Cardiac muscle cell (in vitro differentiated cells and primary cell): Measurements from ENCODE around the gene SPINK4. TPM values are rescaled to one million over a fixed set of nuclear protein-coding genes. Genes with fewer than 3 reads are reported as not detected.

Experiments
- DNase-seq, 2 donors: peaks; one replicate each; pipeline versions ENCODE4 v3.0.0 to v3.0.0-alpha.2; 2010 to 2017; ENCODE audit warnings: low read depth in 1 of 2, low spot score in 1 of 2
- H3K27ac ChIP-seq: fragments of 200-600 bp; sonication (generic); 2 replicates; pipeline ENCODE4 v1.5.1; 2016
- H3K27me3 ChIP-seq: fragments of 200-600 bp; sonication (generic); 2 replicates; pipeline ENCODE4 v1.6.0; 2016; ENCODE audit warnings: control low read depth
- H3K36me3 ChIP-seq: fragments of 200-600 bp; sonication (generic); 2 replicates; pipeline ENCODE4 v1.5.1; 2016; ENCODE audit warnings: control low read depth
- H3K4me1 ChIP-seq: fragments of 200-600 bp; sonication (generic); 2 replicates; pipeline ENCODE4 v1.8.1; 2017; ENCODE audit warnings: low read depth, mild to moderate bottlenecking, mixed run types
- H3K4me3 ChIP-seq: fragments of 200-600 bp; sonication (generic); 2 replicates; pipeline ENCODE4 v1.5.1; 2016; ENCODE audit warnings: mild to moderate bottlenecking
- H3K9me3 ChIP-seq: fragments of 200-600 bp; sonication (generic); 2 replicates; pipeline ENCODE4 v1.5.1; 2017; ENCODE audit warnings: low read depth, mild to moderate bottlenecking, control low read depth
- polyA plus RNA-seq: library from polyadenylated mRNA; unstranded; fragments of >200 nt; fragmentation: Nextera tagmentation; extraction: Ambion mirVana; gene quantifications from 2 replicates; pipeline ENCODE4 v1.2.1, GENCODE V29; 2016
- total RNA-seq: library from RNA; depleted of rRNA; stranded (reverse); fragments of >200 nt; gene quantifications from 2 replicates; pipeline ENCODE4 v1.2.3, GENCODE V29; 2016
- TF ChIP-seq, protein P1 (sequence below): IDR thresholded peaks from 2 replicates; pipeline ENCODE4 v1.5.1; 2012; ENCODE audit warnings: low read depth, mild to moderate bottlenecking, low read length

SPINK4 gene
- total and polyA plus RNA-seq, 2 experiments from 2014 or later: 6.9 TPM; not detected in 1

DNA sequence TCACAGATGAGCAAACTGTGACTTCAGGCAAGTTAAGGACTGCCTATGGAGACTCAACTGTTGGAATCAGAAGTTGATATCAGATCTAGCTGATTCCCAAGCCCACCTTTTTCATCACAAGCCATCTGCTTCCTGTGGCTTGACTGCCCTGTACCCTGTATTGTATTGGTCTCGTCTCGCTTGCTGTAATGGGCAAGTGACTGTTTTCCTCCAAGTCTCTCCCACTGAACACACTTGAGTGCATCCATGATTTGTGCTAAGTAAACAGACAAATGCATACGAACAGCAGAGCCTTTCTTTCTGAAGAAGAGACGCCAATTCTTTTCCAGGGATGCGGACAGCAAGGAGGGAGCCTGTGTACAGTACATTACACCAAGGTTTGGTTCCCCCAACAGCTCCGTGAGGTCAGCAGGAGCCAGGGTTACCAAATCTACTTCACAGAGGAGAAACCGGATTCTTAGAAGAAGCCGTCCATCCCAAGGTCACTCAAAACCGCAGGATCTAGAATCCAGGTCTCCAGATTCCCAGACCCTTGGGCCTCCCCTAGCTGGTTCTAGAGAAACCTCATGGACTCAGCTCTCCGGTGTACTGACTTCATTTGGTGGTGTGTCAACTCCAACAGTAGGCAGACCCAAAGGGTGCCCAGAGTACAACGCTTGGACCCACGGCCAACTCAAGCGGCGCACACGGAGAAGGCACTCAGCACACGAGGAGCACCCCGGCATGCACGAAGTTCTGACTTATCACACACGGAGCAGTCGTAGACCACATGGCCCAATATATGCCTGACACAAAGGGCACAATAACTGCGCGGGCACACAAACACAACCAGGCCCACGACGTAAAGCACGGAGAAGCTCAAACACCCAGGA, 23.4 kb downstream of the SPINK4 start:
- peaks cover 49% of the 10 kb centered on the region for H3K36me3 ChIP-seq
- no peaks in the 10 kb centered on the region for H3K9me3 ChIP-seq
- no peaks in the 10 kb centered on the region for H3K27me3 ChIP-seq
- H3K4me1 ChIP-seq: no peaks in the 10 kb centered on the region
- TF ChIP-seq, protein P1, sequence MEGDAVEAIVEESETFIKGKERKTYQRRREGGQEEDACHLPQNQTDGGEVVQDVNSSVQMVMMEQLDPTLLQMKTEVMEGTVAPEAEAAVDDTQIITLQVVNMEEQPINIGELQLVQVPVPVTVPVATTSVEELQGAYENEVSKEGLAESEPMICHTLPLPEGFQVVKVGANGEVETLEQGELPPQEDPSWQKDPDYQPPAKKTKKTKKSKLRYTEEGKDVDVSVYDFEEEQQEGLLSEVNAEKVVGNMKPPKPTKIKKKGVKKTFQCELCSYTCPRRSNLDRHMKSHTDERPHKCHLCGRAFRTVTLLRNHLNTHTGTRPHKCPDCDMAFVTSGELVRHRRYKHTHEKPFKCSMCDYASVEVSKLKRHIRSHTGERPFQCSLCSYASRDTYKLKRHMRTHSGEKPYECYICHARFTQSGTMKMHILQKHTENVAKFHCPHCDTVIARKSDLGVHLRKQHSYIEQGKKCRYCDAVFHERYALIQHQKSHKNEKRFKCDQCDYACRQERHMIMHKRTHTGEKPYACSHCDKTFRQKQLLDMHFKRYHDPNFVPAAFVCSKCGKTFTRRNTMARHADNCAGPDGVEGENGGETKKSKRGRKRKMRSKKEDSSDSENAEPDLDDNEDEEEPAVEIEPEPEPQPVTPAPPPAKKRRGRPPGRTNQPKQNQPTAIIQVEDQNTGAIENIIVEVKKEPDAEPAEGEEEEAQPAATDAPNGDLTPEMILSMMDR: no peak
- peak; percentile 24 to 27 for DNase-seq
- H3K27ac ChIP-seq: no peak overlapping the region
- peak overlapping the region; percentile 89 for H3K4me3 ChIP-seq

DNA sequence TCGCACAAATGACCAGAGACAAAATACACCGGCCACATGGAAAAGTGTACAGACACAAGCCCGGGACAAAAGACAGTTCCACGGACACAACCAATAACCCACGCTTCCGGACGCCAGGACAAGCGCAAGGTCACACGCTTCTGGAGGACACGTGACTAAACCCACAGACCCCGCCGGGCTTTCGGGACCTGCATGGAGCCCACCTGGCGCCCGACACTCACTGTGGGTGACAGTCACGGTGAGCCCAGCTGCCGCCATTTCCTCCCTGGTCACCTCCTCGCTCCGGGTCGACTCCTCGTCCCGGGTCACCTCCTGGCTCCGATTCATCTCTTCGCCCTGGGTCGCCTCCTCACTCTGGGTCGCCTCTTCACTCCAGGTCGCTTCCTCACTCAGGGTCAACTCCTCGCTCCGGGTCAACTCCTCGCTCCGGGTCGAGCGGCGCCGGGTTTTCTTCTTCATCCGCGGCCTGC, 24.1 kb downstream of the SPINK4 start:
- H3K27ac ChIP-seq: peak overlapping the region; percentile 57
- H3K36me3 ChIP-seq: peaks cover 49% of the 10 kb centered on the region
- TF ChIP-seq, protein P1: no peak
- H3K9me3 ChIP-seq: no peaks in the 10 kb centered on the region
- no peaks in the 10 kb centered on the region for H3K27me3 ChIP-seq
- peak in 1 of 2 donors; percentile 42 for DNase-seq
- H3K4me1 ChIP-seq: no peaks in the 10 kb centered on the region
- H3K4me3 ChIP-seq: peak overlapping the region; percentile 89

DNA sequence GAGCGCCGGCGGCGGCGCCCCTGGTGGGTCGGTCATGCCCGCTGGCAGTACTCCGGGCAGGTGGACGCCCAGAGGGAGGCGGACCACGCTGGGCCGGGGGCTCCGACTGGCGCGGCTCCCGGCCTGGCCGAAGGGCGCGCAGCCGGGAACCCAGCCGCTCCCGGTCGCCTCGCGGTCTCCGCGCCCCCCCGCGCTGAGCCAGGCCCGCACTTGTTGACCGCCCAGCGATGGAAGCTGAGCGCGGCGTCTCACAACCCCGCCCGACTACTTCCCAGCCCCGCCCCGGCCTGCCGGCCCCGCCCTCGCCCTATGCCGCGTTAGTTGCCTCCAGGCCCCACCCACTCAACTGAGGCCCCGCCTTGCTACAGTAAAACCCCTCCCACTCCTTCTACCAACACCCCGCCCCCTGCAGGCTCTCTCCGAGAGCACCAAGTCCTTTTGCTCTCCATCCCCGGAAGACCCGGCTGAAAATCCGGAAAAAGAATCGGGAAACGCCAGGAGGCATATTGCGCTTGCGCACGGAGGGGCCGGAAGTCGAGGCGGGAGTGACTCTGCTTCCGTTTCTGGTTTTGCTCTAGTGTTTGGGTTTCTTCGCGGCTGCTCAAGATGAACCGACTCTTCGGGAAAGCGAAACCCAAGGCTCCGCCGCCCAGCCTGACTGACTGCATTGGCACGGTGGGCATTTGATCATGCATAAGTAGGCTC, 24.7 kb downstream of the SPINK4 start, which contains the start of the genes BAG1 and CHMP5:
BAG1 (minus strand) TSS at position 236 of the 705 bp plus-strand sequence.
CHMP5 (plus strand) TSS at position 577 of the 705 bp plus-strand sequence; CDS start at position 607, 30 bp downstream.
- TF ChIP-seq, protein P1: peak; percentile 36
- Histone ChIP-seq H3K4me1 (no peaks in the 10 kb centered on the region), H3K9me3 (no peaks in the 10 kb centered on the region), H3K36me3 (peaks cover 49% of the 10 kb centered on the region), H3K27me3 (no peaks in the 10 kb centered on the region), H3K4me3 (peak within 1 kb of the TSS; percentile 89), H3K27ac (peak within 1 kb of the TSS; percentile 74)
- DNase-seq: peak; percentile 99 to 100

DNA sequence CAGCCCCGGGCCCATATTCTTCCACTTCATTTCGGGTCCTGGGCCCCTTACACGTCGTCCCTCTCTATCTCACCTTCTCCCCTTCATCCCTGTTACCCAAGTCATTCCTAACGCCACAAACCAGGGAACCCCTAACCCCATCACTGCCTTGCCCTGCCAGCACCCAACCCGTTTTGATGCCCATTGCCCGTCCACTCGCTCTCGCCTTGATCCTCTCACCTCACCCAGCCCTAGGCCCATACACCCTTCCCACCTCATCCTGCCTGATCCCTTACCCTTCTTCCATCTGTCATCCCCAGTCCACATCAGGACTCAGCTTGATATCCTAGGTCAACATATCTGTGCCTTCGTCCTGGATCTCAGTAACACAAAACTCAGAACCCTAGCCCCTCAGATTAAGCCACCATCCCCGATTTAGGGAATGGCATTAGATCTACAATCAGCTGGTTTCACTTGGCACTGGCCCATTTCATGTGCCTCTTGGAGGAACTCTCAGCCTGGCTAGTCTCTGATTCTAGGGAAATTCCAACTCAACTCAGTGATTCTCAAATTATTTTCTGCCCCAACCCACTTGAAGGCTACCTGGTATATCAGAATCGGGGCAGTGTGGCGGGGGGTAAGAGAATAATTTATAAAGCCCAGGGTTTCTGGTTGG, 25.4 kb downstream of the SPINK4 start:
- no peaks in the 10 kb centered on the region for H3K27me3 ChIP-seq
- H3K36me3 ChIP-seq: peaks cover 49% of the 10 kb centered on the region
- no peaks in the 10 kb centered on the region for H3K4me1 ChIP-seq
- H3K27ac ChIP-seq: peak overlapping the region; percentile 74
- TF ChIP-seq, protein P1: no peak
- peak overlapping the region; percentile 64 for H3K4me3 ChIP-seq
- H3K9me3 ChIP-seq: no peaks in the 10 kb centered on the region
- peak in 1 of 2 donors; percentile 2 for DNase-seq

DNA sequence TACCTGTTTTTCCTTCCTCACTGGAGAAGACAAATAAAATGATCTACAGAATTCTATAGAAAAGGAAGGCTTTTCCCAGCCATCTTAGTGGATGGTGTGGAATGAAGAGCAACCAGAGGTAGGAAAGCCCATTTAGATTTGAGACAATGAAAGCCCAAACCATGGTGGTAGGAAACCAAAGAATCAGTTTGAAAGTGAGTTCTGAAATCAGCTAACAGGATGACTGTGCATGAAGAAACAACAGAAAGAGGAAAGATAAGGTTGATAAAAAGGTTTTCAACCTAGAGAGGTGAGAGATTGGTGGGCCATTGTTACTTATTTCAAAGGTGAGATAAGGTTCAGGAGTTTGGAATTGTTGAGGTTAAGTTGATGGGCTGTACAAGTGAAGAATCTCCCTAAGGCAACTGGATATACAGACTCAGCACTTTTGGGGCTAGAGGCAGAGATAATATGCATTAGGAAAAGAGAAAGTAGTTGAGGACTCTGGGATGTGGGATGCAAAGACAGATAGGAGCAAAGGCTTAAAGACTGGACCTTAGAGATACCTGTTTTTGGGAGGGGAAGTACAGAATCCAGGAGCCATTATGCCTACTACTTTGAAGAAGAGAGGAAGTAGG, 27.3 kb downstream of the SPINK4 start:
- Histone ChIP-seq H3K27ac (no peak overlapping the region), H3K9me3 (no peaks in the 10 kb centered on the region), H3K4me1 (no peaks in the 10 kb centered on the region), H3K36me3 (peaks cover 48% of the 10 kb centered on the region), H3K27me3 (no peaks in the 10 kb centered on the region), H3K4me3 (no peak overlapping the region)
- TF ChIP-seq, protein P1: no peak
- DNase-seq: no peak
